TTC549 (cell line): ENCODE data around the gene HLA-F.

Experiments used
- FAIRE-seq: peaks from 2 replicates; lab custom pipeline; 2012; peaks lifted over from hg19 to GRCh38; lab: Jason Lieb, UNC

The HLA-F gene

GRCh38 chr6:29724937-29725869 is 2.0 kb downstream of the HLA-F start:
- FAIRE-seq, result no peak

GRCh38 chr6:29726001-29726400 is 2.8 kb downstream of the HLA-F start:
- FAIRE-seq, result no peak

- FAIRE-seq, result no peak
Measured at GRCh38 chr6:29726571-29727194, 3.4 kb downstream of the HLA-F start.

GRCh38 chr6:29727637-29728036 is 4.4 kb downstream of the HLA-F start:
- FAIRE-seq, result no peak

DNA sequence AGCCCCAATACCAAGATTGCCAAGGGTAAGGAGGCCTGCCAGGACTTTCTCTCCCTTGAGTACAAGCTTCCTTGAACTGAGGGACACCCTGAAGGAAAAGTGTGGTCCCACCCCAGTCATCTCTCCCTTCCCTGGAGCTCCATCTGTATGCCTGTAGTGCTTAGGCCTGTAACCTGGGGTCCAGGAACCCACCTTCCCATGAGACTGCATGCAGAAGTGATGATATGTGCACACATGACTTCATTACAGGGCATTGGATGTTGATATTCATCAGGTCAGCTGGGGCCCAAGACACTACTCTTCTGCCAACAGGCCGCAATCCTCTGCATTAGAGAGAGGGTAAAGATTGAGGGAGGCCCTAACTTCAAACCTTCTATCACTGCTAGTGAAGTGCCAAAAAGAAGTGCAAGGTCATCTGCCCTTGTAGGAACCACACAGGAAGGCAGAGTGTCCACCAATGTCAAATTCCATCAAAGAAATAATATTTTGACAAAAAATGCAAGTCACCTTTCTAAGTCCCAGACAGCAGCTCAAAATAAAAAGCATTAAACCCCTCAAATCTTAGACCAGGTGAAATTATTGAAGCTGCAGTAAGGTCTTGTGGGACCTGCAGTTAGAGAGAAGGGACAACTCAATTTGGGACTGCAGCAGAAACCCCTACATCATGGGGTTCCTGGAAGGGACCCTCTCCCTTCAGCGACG is 5.1 kb downstream of the HLA-F start:
- no peak for FAIRE-seq

GRCh38 chr6:29728875-29729270 is 5.6 kb downstream of the HLA-F start:
- FAIRE-seq, result no peak

DNA sequence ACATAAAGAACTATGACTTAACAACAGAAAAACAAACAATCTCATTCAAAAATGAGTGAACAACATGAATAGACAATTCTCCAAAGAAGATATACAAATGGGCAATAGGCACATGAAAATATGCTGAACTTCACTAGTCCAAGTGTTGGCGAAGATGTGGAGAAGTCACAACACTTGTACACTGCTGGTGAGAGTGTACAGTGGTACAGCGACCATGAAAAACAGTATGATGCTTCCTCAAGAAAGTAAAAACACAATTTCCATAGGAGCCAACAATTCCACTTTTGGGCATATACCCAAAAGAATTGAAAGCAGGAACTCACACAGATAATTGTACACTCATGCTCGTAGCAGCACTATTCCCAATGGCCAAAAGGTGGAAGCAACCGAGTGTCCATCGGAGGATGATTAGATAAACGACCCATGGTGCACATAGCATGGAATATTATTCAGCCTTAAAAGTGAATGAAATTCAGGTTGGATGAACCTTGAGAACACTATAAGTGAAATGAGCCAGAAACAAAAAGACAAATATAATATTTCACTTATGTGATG is 6.6 kb downstream of the HLA-F start:
- FAIRE-seq, result no peak

GRCh38 chr6:29730575-29731126 is 7.4 kb downstream of the HLA-F start:
- no peak for FAIRE-seq

- FAIRE-seq, result no peak
Measured at GRCh38 chr6:29731281-29731680, 8.0 kb downstream of the HLA-F start.

- FAIRE-seq, result no peak
Measured at GRCh38 chr6:29733057-29733456, 9.8 kb downstream of the HLA-F start.

GRCh38 chr6:29734046-29735018 is 11.1 kb downstream of the HLA-F start:
- FAIRE-seq, result no peak

GRCh38 chr6:29736563-29736962 is 13.3 kb downstream of the HLA-F start:
- no peak for FAIRE-seq

GRCh38 chr6:29737707-29738630 is 14.7 kb downstream of the HLA-F start:
- FAIRE-seq, result no peak

GRCh38 chr6:29739136-29739881 is 16.1 kb downstream of the HLA-F start:
- no peak for FAIRE-seq

- no peak for FAIRE-seq
Measured at GRCh38 chr6:29739882-29740261, 16.6 kb downstream of the HLA-F start.

GRCh38 chr6:29741592-29741991 is 18.4 kb downstream of the HLA-F start:
- no peak for FAIRE-seq

- no peak for FAIRE-seq
Measured at GRCh38 chr6:29742127-29742526, 18.9 kb downstream of the HLA-F start.

- FAIRE-seq, result no peak
Measured at GRCh38 chr6:29743025-29743424, 19.8 kb downstream of the HLA-F start.

DNA sequence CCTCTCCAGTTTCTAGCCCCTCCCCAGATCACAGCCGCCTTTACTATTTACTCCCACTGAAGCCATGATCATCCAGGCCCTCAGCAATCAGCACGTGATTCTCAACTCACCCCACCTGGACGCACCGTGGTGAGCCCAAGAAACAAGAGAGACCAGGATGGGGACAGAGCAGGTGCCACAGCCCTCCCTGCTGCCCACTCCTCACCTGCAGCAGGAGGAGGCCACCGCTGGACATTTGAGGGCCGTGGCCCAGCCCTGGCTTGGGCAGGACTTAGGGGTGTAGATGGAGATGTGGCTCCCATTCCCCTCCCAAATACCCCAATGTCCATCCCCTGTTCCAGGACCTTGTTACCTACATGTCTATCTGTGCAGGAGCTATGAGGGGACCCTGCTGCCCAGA is 20.3 kb downstream of the HLA-F start:
- no peak for FAIRE-seq
